Breast epithelium (tissue), 4 donors: Measurements from ENCODE around the gene TEX13C. TPM values are rescaled to one million over a fixed set of nuclear protein-coding genes. Genes with fewer than 3 reads are reported as not detected.

Source experiments
- DNase-seq, 2 donors: peaks; one replicate each; pipeline ENCODE4 v3.0.0-alpha.2; 2019; ENCODE audit warnings: low spot score in 2 of 2
- H3K27ac ChIP-seq, 2 donors: fragments of 200-600 bp; sonication (generic) in 1 of 2; one replicate each; pipeline ENCODE4 v1.5.1; 2016 to 2019; ENCODE audit warnings: mild to moderate bottlenecking in 1 of 2
- H3K27me3 ChIP-seq, 2 donors: fragments of 200-600 bp; sonication (generic) in 1 of 2; one replicate each; pipeline versions ENCODE4 v1.5.1 to v1.6.0; 2017 to 2019; ENCODE audit warnings: control low read depth in 1 of 2, mild to moderate bottlenecking in 1 of 2
- H3K36me3 ChIP-seq: fragments of 200-600 bp; one replicate; pipeline ENCODE4 v1.5.1; 2019
- H3K4me1 ChIP-seq, 2 donors: fragments of 200-600 bp; sonication (generic); one replicate each; pipeline ENCODE4 v1.5.1; 2016 to 2019; ENCODE audit warnings: control low read depth in 1 of 2
- H3K4me3 ChIP-seq, 3 donors: fragments of 200-600 bp; sonication (generic); 1 replicate in 2 of 3; 2 replicates in 1 of 3; pipeline ENCODE4 v1.5.1; 2016 to 2019; ENCODE audit warnings: mild to moderate bottlenecking in 3 of 3, moderate library complexity in 2 of 3
- H3K9me3 ChIP-seq, 2 donors: fragments of 200-600 bp; sonication (generic) in 1 of 2; one replicate each; pipeline ENCODE4 v1.5.1; 2016 to 2019; ENCODE audit warnings: control low read depth in 1 of 2
- CTCF ChIP-seq, 3 donors: fragments of 450-650 bp; IDR thresholded peaks; one replicate each; pipeline ENCODE4 v1.5.1; 2016 to 2017; ENCODE audit warnings: antibody characterized with exemption in 3 of 3, mild to moderate bottlenecking in 3 of 3, moderate library complexity in 3 of 3
- POLR2A ChIP-seq: fragments of 450-650 bp; IDR thresholded peaks from one replicate; pipeline ENCODE4 v1.6.1; 2016; ENCODE audit warnings: antibody characterized with exemption, mild to moderate bottlenecking, moderate library complexity
- POLR2AphosphoS5 ChIP-seq, 3 donors: sonication (generic); formaldehyde crosslinking; IDR thresholded peaks; one replicate each; pipeline ENCODE4 v1.6.1; 2017; ENCODE audit warnings: antibody characterized with exemption in 3 of 3
- intact Hi-C: fragments of 100-400 bp; cut with DNase I; formaldehyde crosslinking; loops from one replicate; pipeline ENCODE4 v1.15.1; 2023; ENCODE audit warnings: low total_unique reads
- total RNA-seq, 3 donors: library from RNA; depleted of rRNA; stranded (reverse); fragments of >200 nt; gene quantifications; one replicate each; pipeline ENCODE4 v1.1.0, GENCODE V29; 2016

The TEX13C gene
- not detected for total RNA-seq

GRCh38 chrX:125319646-125320521 lies at the start of gene TEX13C:
Gene TEX13C, plus strand, starts transcription at chrX:125319871. Its CDS starts 249 bp downstream, at chrX:125320120.
- no peak for DNase-seq
- Histone ChIP-seq H3K9me3 (peaks cover 0 to 5% of the 10 kb centered on the region in 2 donors), H3K27me3 (no peaks in the 10 kb centered on the region), H3K4me1 (no peaks in the 10 kb centered on the region), H3K27ac (no peak within 1 kb of the TSS), H3K36me3 (no peaks in the 10 kb centered on the region), H3K4me3 (no peak within 1 kb of the TSS)
- TF ChIP-seq POLR2AphosphoS5 (IDR thresholded peaks at IDR 0.05) (no peak), POLR2A (no peak), CTCF (IDR thresholded peaks at IDR 0.05) (no peak)
- intact Hi-C loops: no loop called here

GRCh38 chrX:125287282-125287681 lies 32.4 kb upstream of the TEX13C start:
- no peaks in the 10 kb centered on the region for H3K4me1 ChIP-seq
- TF ChIP-seq POLR2AphosphoS5 (IDR thresholded peaks at IDR 0.05) (no peak), CTCF (IDR thresholded peaks at IDR 0.05) (no peak), POLR2A (no peak)
- no peak for DNase-seq
- H3K27me3 ChIP-seq: no peaks in the 10 kb centered on the region
- intact Hi-C loops: no loop called here
- H3K4me3 ChIP-seq: no peak overlapping the region
- no peak overlapping the region for H3K27ac ChIP-seq
- H3K36me3 ChIP-seq: no peaks in the 10 kb centered on the region
- no peaks in the 10 kb centered on the region for H3K9me3 ChIP-seq

DNA sequence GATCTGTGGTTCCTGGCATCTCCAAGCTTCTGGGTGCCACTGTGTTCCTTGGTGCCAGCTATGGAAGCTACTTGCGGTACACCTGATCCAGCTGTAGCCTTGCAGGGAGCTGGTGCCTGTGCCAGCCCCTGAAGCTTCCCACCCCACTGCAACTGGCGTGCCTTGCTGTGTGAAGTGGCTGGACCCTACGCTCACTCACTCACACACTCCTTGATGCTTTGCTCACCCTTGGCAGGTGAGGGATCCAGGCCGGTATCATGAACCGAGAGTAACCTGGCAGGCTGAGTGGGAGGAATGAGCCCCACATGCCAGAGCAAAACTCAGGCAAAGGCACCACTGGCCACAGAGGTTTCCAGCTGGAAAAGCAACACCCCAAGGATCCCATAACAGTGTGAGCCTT lies 31.3 kb upstream of the TEX13C start:
- intact Hi-C loops: no loop called here
- TF ChIP-seq POLR2A (no peak), CTCF (IDR thresholded peaks at IDR 0.05) (no peak), POLR2AphosphoS5 (IDR thresholded peaks at IDR 0.05) (no peak)
- Histone ChIP-seq H3K4me1 (no peaks in the 10 kb centered on the region), H3K27ac (no peak overlapping the region), H3K9me3 (no peaks in the 10 kb centered on the region), H3K36me3 (no peaks in the 10 kb centered on the region), H3K27me3 (no peaks in the 10 kb centered on the region), H3K4me3 (no peak overlapping the region)
- no peak for DNase-seq

GRCh38 chrX:125289209-125289608 lies 30.5 kb upstream of the TEX13C start:
- no peak overlapping the region for H3K27ac ChIP-seq
- H3K27me3 ChIP-seq: no peaks in the 10 kb centered on the region
- TF ChIP-seq POLR2AphosphoS5 (IDR thresholded peaks at IDR 0.05): no peak
- no peaks in the 10 kb centered on the region for H3K4me1 ChIP-seq
- H3K9me3 ChIP-seq: no peaks in the 10 kb centered on the region
- H3K36me3 ChIP-seq: no peaks in the 10 kb centered on the region
- intact Hi-C loops: no loop called here
- no peak for DNase-seq
- H3K4me3 ChIP-seq: no peak overlapping the region

- H3K9me3 ChIP-seq: no peaks in the 10 kb centered on the region
- DNase-seq: no peak
- no peak overlapping the region for H3K27ac ChIP-seq
- intact Hi-C loops: no loop called here
- no peaks in the 10 kb centered on the region for H3K4me1 ChIP-seq
- H3K36me3 ChIP-seq: no peaks in the 10 kb centered on the region
- H3K27me3 ChIP-seq: no peaks in the 10 kb centered on the region
- TF ChIP-seq POLR2A: no peak
- TF ChIP-seq POLR2AphosphoS5 (IDR thresholded peaks at IDR 0.05): no peak
- TF ChIP-seq CTCF (IDR thresholded peaks at IDR 0.05): no peak
- H3K4me3 ChIP-seq: no peak overlapping the region
Measured at GRCh38 chrX:125289920-125290319, 29.8 kb upstream of the TEX13C start.
